ENCODE results near the gene SMARCA2. TPM values are rescaled to one million over a fixed set of nuclear protein-coding genes. Genes with fewer than 3 reads are reported as not detected.

SMARCA2 gene
- total RNA-seq, 1 experiment from 2014 or later, result 15.2 TPM

GRCh38 chr9:2106666-2107065 lies 91.5 kb downstream of the SMARCA2 start:
- no peak for DNase-seq
- no peak overlapping the region for H3K4me3 ChIP-seq
- H3K36me3 ChIP-seq, result peaks cover 13% of the 10 kb centered on the region; the same call in 1 of the 2 replicates
- H3K9me3 ChIP-seq, result no peaks in the 10 kb centered on the region
- H3K27me3 ChIP-seq, result no peaks in the 10 kb centered on the region

- Histone ChIP-seq H3K9me3 (no peaks in the 10 kb centered on the region), H3K36me3 (peaks cover 13% of the 10 kb centered on the region; the same call in 1 of the 2 replicates), H3K4me3 (no peak overlapping the region), H3K27me3 (no peaks in the 10 kb centered on the region)
- DNase-seq, result no peak
Observed at GRCh38 chr9:2107906-2108451, 92.8 kb downstream of the SMARCA2 start.

- H3K27me3 ChIP-seq, result no peaks in the 10 kb centered on the region
- peak; percentile 6 for DNase-seq
- H3K4me3 ChIP-seq, result no peak overlapping the region
- peaks cover 10% of the 10 kb centered on the region; the same call in 1 of the 2 replicates for H3K36me3 ChIP-seq
- no peaks in the 10 kb centered on the region for H3K9me3 ChIP-seq
Observed at GRCh38 chr9:2109069-2109650, 94.0 kb downstream of the SMARCA2 start.

GRCh38 chr9:2110036-2110435 lies 94.9 kb downstream of the SMARCA2 start:
- H3K27me3 ChIP-seq, result no peaks in the 10 kb centered on the region
- DNase-seq, result no peak
- peaks cover 4% of the 10 kb centered on the region; the same call in 1 of the 2 replicates for H3K36me3 ChIP-seq
- H3K4me3 ChIP-seq, result no peak overlapping the region
- H3K9me3 ChIP-seq, result no peaks in the 10 kb centered on the region

- no peaks in the 10 kb centered on the region for H3K27me3 ChIP-seq
- H3K36me3 ChIP-seq, result peaks cover 5% of the 10 kb centered on the region; the same call in 1 of the 2 replicates
- no peaks in the 10 kb centered on the region for H3K9me3 ChIP-seq
- DNase-seq, result no peak
- no peak overlapping the region for H3K4me3 ChIP-seq
Observed at GRCh38 chr9:2116073-2116472, 100.9 kb downstream of the SMARCA2 start.

GRCh38 chr9:2117527-2117926 lies 102.4 kb downstream of the SMARCA2 start:
- no peaks in the 10 kb centered on the region for H3K9me3 ChIP-seq
- no peaks in the 10 kb centered on the region for H3K27me3 ChIP-seq
- peaks cover 5% of the 10 kb centered on the region; the same call in 1 of the 2 replicates for H3K36me3 ChIP-seq
- no peak for DNase-seq
- no peak overlapping the region for H3K4me3 ChIP-seq

- Histone ChIP-seq H3K9me3 (no peaks in the 10 kb centered on the region), H3K4me3 (no peak overlapping the region), H3K36me3 (peaks cover 10% of the 10 kb centered on the region; the same call in 1 of the 2 replicates), H3K27me3 (no peaks in the 10 kb centered on the region)
- DNase-seq, result no peak
Observed at GRCh38 chr9:2119566-2119965, 104.4 kb downstream of the SMARCA2 start.

DNA sequence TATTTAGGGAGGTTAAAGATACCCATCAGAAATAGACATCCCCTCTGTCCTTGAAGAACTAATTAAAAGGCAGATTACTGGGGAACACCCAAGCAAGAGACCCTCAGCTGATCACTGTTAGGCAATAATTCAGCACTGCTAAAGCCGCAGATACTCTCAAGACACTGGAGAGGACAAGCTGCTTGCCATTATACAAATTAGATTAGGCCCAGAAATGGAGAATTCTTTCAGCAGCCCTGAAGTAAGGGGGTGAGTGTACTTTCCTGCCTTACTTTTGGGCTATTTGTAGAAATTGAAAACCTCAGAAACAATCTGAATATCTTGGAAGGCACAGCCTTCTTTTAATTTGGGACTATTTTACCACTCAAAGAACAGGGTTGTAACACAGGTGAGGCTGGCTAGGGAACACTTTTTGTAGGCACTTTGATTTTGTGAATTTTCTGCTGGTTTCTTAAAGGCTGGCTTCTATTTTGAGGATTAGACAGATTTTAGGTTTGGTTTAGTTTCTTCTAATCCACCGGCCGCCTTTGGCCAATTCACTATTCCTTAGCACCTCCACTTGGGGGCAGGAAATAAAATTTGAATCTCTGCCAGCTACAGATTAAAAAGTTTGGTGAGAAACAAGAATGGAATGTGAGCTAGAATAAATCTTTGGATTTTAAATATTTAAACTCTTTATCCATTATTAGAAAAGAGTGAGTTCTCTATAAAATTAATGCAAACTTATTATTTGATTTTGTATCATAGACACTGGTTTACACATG lies 106.0 kb downstream of the SMARCA2 start:
- no peak for DNase-seq
- Histone ChIP-seq H3K27me3 (no peaks in the 10 kb centered on the region), H3K36me3 (peaks cover 10% of the 10 kb centered on the region; the same call in 1 of the 2 replicates), H3K4me3 (no peak overlapping the region), H3K9me3 (no peaks in the 10 kb centered on the region)

DNA sequence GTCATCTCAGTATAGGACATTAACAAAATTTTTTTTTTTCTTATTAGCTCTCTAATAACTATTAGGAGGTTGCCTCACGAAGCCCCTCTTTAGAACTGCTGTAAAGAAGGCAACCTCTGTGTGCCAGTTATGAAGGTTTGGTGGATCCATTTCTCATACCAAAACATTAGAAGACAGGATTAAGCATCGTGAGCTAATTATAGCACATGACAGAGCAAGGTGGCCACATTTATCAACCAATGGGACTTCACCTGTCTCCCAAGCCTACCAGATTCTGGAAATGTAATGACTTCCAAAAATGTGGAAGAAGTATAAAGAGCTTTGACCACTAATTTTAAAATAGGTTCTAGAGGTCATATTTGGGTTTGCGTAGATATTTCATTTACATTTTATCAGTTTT lies 107.2 kb downstream of the SMARCA2 start:
- Histone ChIP-seq H3K9me3 (no peaks in the 10 kb centered on the region), H3K36me3 (peaks cover 10% of the 10 kb centered on the region; the same call in 1 of the 2 replicates), H3K4me3 (no peak overlapping the region), H3K27me3 (no peaks in the 10 kb centered on the region)
- no peak for DNase-seq

DNA sequence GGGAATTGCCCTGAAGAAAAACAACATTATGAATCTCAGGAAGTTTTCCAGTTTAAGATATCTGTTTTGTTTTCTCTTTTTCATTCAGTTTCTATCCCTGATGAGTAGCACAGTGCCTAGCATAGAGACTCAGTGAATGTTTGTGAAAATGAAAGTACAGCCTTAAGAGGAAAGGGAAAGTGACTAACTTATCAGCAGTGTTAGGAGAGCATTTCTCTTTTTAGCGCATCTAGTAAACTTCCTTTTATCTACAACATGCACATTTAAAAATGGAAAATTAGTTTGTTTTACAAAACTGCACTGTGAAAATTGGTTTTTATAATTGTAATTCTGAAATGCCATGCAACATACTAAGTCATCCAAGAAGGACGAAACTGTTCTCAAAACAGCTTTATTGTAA lies 110.8 kb downstream of the SMARCA2 start:
- no peaks in the 10 kb centered on the region for H3K9me3 ChIP-seq
- peaks cover 5% of the 10 kb centered on the region; the same call in 1 of the 2 replicates for H3K36me3 ChIP-seq
- H3K4me3 ChIP-seq, result no peak overlapping the region
- H3K27me3 ChIP-seq, result no peaks in the 10 kb centered on the region
- DNase-seq, result no peak

GRCh38 chr9:2126331-2126803 lies 111.2 kb downstream of the SMARCA2 start:
- H3K36me3 ChIP-seq, result peaks cover 5% of the 10 kb centered on the region; the same call in 1 of the 2 replicates
- H3K27me3 ChIP-seq, result no peaks in the 10 kb centered on the region
- H3K9me3 ChIP-seq, result no peaks in the 10 kb centered on the region
- no peak overlapping the region for H3K4me3 ChIP-seq
- DNase-seq, result no peak

DNA sequence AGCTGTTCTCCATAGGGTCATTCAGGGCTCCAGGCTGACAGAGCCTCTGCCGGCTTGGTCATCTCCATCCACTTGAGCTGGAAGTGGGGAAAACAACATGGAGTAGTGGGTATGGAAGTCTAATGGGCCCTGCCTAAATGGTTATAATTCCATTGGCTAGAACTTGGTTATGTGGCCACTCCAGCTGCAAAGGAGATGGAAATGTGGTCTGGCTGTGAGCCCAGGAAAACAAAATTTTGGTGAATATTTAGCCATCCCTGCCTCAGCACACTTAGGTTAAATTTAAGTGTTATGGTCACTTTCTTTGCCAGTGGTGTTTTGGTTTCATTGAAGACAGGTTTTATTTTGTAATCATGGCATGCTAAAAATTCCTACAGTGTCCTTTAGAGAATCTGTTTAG lies 112.3 kb downstream of the SMARCA2 start:
- H3K9me3 ChIP-seq, result no peaks in the 10 kb centered on the region
- no peaks in the 10 kb centered on the region for H3K27me3 ChIP-seq
- no peak for DNase-seq
- peaks cover 5% of the 10 kb centered on the region; the same call in 1 of the 2 replicates for H3K36me3 ChIP-seq
- H3K4me3 ChIP-seq, result no peak overlapping the region

DNA sequence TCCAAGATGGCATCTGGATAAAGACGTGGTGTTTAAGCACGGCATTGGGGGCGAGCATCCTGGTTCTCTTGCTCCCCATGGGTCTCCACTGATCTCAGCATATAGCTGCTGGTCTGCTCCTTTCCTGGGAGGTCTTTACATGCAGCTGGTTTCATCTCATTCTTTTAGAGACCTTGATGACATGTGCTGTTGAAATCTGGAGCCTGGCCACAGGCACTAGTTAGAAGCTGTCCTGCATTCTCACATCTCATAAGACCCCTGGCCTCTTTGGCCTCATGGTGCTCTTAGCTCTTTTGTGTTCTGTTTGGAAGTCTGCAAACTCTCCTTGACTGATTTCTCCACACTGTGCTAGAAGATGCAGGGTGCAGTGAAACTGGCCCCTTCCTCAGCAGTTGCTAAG lies 113.0 kb downstream of the SMARCA2 start:
- H3K36me3 ChIP-seq, result peaks cover 5% of the 10 kb centered on the region; the same call in 1 of the 2 replicates
- no peak for DNase-seq

GRCh38 chr9:2128618-2129017 lies 113.5 kb downstream of the SMARCA2 start:
- H3K36me3 ChIP-seq, result peaks cover 5% of the 10 kb centered on the region; the same call in 1 of the 2 replicates
- H3K4me3 ChIP-seq, result no peak overlapping the region
- no peaks in the 10 kb centered on the region for H3K9me3 ChIP-seq
- DNase-seq, result no peak
- no peaks in the 10 kb centered on the region for H3K27me3 ChIP-seq

More for the DNA sequence above, 113.0 kb downstream of the SMARCA2 start:
- Histone ChIP-seq H3K9me3 (no peaks in the 10 kb centered on the region), H3K27me3 (no peaks in the 10 kb centered on the region), H3K4me3 (no peak overlapping the region)

DNA sequence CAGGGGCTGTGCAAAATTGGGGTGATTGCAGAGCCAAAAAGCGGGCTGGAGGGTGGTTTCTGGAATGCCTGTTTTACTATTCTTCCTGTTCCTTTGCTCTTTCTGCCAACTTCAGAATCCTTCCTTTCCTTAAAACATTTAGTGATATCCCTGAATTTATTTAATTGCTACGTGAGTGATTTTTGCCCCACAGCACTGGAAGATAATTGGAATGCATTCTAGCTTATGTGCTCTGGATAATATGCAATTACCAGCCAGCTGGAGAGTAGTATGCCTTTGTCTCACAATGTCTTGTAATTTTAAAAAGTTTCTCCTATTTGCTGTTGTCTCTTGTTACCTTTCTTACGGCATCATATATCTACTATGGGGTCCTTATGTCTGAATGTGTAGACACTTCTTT lies 115.8 kb downstream of the SMARCA2 start:
- Histone ChIP-seq H3K9me3 (no peaks in the 10 kb centered on the region), H3K36me3 (no peaks in the 10 kb centered on the region), H3K4me3 (no peak overlapping the region), H3K27me3 (no peaks in the 10 kb centered on the region)
- DNase-seq, result no peak

- DNase-seq, result no peak
- Histone ChIP-seq H3K27me3 (no peaks in the 10 kb centered on the region), H3K4me3 (no peak overlapping the region)
Observed at GRCh38 chr9:2132484-2133082, 117.4 kb downstream of the SMARCA2 start.

GRCh38 chr9:2134391-2134790 lies 119.2 kb downstream of the SMARCA2 start:
- Histone ChIP-seq H3K27me3 (no peaks in the 10 kb centered on the region), H3K4me3 (no peak overlapping the region), H3K36me3 (no peaks in the 10 kb centered on the region), H3K9me3 (no peaks in the 10 kb centered on the region)
- DNase-seq, result no peak

More at GRCh38 chr9:2132484-2133082, 117.4 kb downstream of the SMARCA2 start:
- no peaks in the 10 kb centered on the region for H3K9me3 ChIP-seq
- H3K36me3 ChIP-seq, result no peaks in the 10 kb centered on the region
